Lower lobe of right lung (tissue), 2 donors: Measurements from ENCODE around the gene NXPH1. TPM values are rescaled to one million over a fixed set of nuclear protein-coding genes. Genes with fewer than 3 reads are reported as not detected.

Experiments
- ATAC-seq, 2 donors: fragments of 200-7000 bp; cut with Tn5 transposase; one replicate each; pipeline ENCODE4 v1.9.1; 2020 to 2022; ENCODE audit warnings: mild to moderate bottlenecking in 2 of 2, moderate library complexity in 2 of 2
- DNase-seq: peaks from one replicate; pipeline ENCODE4 v3.0.0-alpha.2; 2020
- H3K27ac ChIP-seq: fragments of 200-600 bp; one replicate; pipeline ENCODE4 v1.8.0; 2022
- H3K27me3 ChIP-seq: fragments of 200-600 bp; one replicate; pipeline ENCODE4 v1.8.0; 2022; ENCODE audit warnings: low read depth
- H3K36me3 ChIP-seq: fragments of 200-600 bp; one replicate; pipeline ENCODE4 v1.8.0; 2022; ENCODE audit warnings: mild to moderate bottlenecking
- H3K4me1 ChIP-seq: fragments of 200-600 bp; one replicate; pipeline ENCODE4 v1.8.0; 2022
- H3K4me3 ChIP-seq: fragments of 200-600 bp; one replicate; pipeline ENCODE4 v1.8.0; 2022; ENCODE audit warnings: mild to moderate bottlenecking
- H3K9me3 ChIP-seq: fragments of 200-600 bp; one replicate; pipeline ENCODE4 v1.8.0; 2022
- CTCF ChIP-seq: fragments of 200-600 bp; IDR thresholded peaks from one replicate; pipeline ENCODE4 v1.8.0; 2022; ENCODE audit warnings: antibody characterized with exemption, mild to moderate bottlenecking
- intact Hi-C: fragments of 100-400 bp; cut with DNase I; formaldehyde crosslinking; loops from one replicate; pipeline ENCODE4 v1.11.0; 2022
- total RNA-seq: library from RNA; stranded (reverse); fragmentation: NEBNext Ultra II Directional; extraction: Animal tissue kit (Norgen Biotek cat#: 25700); gene quantifications from one replicate; pipeline ENCODE4 v1.2.1, GENCODE V29; 2021
- donor health status: DM: no; HTN: yes; CAD: no; lungs with severe emphysema.

Gene NXPH1
- total RNA-seq, 1 donor from 2014 or later = not detected

GRCh38 chr7:8781166-8781565 is 347.8 kb downstream of the NXPH1 start:
- Histone ChIP-seq H3K4me1 (no peaks in the 10 kb centered on the region), H3K27ac (no peak overlapping the region), H3K9me3 (no peaks in the 10 kb centered on the region), H3K4me3 (no peak overlapping the region), H3K27me3 (no peaks in the 10 kb centered on the region), H3K36me3 (no peaks in the 10 kb centered on the region)
- ATAC-seq = no peak
- no peak for TF ChIP-seq CTCF
- DNase-seq = no peak
- intact Hi-C loops = no loop called here

- Histone ChIP-seq H3K27me3 (no peaks in the 10 kb centered on the region), H3K27ac (no peak overlapping the region), H3K4me3 (no peak overlapping the region), H3K4me1 (no peaks in the 10 kb centered on the region), H3K9me3 (no peaks in the 10 kb centered on the region), H3K36me3 (no peaks in the 10 kb centered on the region)
- intact Hi-C loops = no loop called here
- no peak for TF ChIP-seq CTCF
- DNase-seq (no peak), ATAC-seq (no peak)
Observed at GRCh38 chr7:8783229-8783628, 349.8 kb downstream of the NXPH1 start.

- intact Hi-C loops = no loop called here
- no peak for ATAC-seq
- TF ChIP-seq CTCF = no peak
- H3K9me3 ChIP-seq = no peaks in the 10 kb centered on the region
- DNase-seq = no peak
- H3K4me1 ChIP-seq = no peaks in the 10 kb centered on the region
- no peaks in the 10 kb centered on the region for H3K36me3 ChIP-seq
- H3K27me3 ChIP-seq = no peaks in the 10 kb centered on the region
- H3K4me3 ChIP-seq = no peak overlapping the region
- H3K27ac ChIP-seq = no peak overlapping the region
Observed at GRCh38 chr7:8785081-8785480, 351.7 kb downstream of the NXPH1 start.

- no peak overlapping the region for H3K27ac ChIP-seq
- intact Hi-C loops = no loop called here
- no peak for DNase-seq
- no peak overlapping the region for H3K4me3 ChIP-seq
- H3K9me3 ChIP-seq = no peaks in the 10 kb centered on the region
- no peak for ATAC-seq
- no peak for TF ChIP-seq CTCF
- H3K4me1 ChIP-seq = no peaks in the 10 kb centered on the region
- no peaks in the 10 kb centered on the region for H3K36me3 ChIP-seq
- no peaks in the 10 kb centered on the region for H3K27me3 ChIP-seq
Observed at GRCh38 chr7:8800986-8801385, 367.6 kb downstream of the NXPH1 start.

Other genes with a start within 250 kb of the NXPH1 start
- 19.5 TPM for gene ICA1, start 171.4 kb upstream of the NXPH1 start, total RNA-seq